HG03103 (cell line): ENCODE data around the gene CARTPT.

Experiments used
- ATAC-seq: cut with Tn5 transposase; IDR thresholded peaks from one replicate; pipeline ENCODE4 v1.9.1; 2021; ENCODE audit warnings: low read depth; ENCODE audit not compliant: unreplicated experiment

Gene CARTPT

GRCh38 chr5:71734141-71734540 is 15.1 kb downstream of the CARTPT start:
- ATAC-seq, result no peak

GRCh38 chr5:71737931-71738539 is 19.0 kb downstream of the CARTPT start:
- ATAC-seq, result no peak

GRCh38 chr5:71738662-71739361 is 19.7 kb downstream of the CARTPT start:
- no peak for ATAC-seq

GRCh38 chr5:71740015-71740753 is 21.1 kb downstream of the CARTPT start:
- peak; percentile 86 for ATAC-seq

- ATAC-seq, result no peak
These were observed 24.1 kb downstream of the CARTPT start for GRCh38 chr5:71743155-71743554.

- ATAC-seq, result no peak
These were observed 25.1 kb downstream of the CARTPT start for GRCh38 chr5:71744009-71744790.

- ATAC-seq, result no peak
These were observed 28.1 kb downstream of the CARTPT start for GRCh38 chr5:71747182-71747581.

- no peak for ATAC-seq
These were observed 29.3 kb downstream of the CARTPT start for GRCh38 chr5:71748360-71748759.

GRCh38 chr5:71751422-71751821 is 32.3 kb downstream of the CARTPT start:
- ATAC-seq, result no peak

- ATAC-seq, result no peak
These were observed 33.5 kb downstream of the CARTPT start for GRCh38 chr5:71752441-71753190.

GRCh38 chr5:71757590-71758543 is 38.8 kb downstream of the CARTPT start:
- no peak for ATAC-seq

- ATAC-seq, result no peak
These were observed 43.8 kb downstream of the CARTPT start for GRCh38 chr5:71762826-71763225.

GRCh38 chr5:71767661-71768060 is 48.6 kb downstream of the CARTPT start:
- ATAC-seq, result no peak

- ATAC-seq, result no peak
These were observed 50.2 kb downstream of the CARTPT start for GRCh38 chr5:71769287-71769686.

- no peak for ATAC-seq
These were observed 51.3 kb downstream of the CARTPT start for GRCh38 chr5:71770381-71770780.
